HepG2 (cell line): Measurements from ENCODE around the gene SMCO1. TPM values are rescaled to one million over a fixed set of nuclear protein-coding genes. Genes with fewer than 3 reads are reported as not detected.

ENCODE experiments used
- ATAC-seq: fragments of 200-7000 bp; cut with Tn5 transposase; 3 replicates; pipeline ENCODE4 v1.9.1; 2020; ENCODE audit warnings: mild to moderate bottlenecking, moderate library complexity
- BruUV-seq: library from RNA; stranded (reverse); fragments of 400-500 nt; replicated peaks from 2 replicates; lab custom pipeline; 2021; lab: Mats Ljungman, UMichigan
- CTCF ChIA-PET: fragments of 300-600 bp; formaldehyde crosslinking; extraction: SDS; loops from one replicate; lab custom pipeline; 2021; ENCODE audit warnings: low total read pairs, inconsistent platforms, low intra/inter-chr PET ratio; lab: Yijun Ruan, JAX
- POLR2A ChIA-PET: fragments of 350-600 bp; sonication (Branson Sonifier 250); formaldehyde crosslinking; loops from one replicate; lab custom pipeline; 2020; ENCODE audit warnings: antibody characterized with exemption, inconsistent platforms; lab: Yijun Ruan, JAX
- DNase-seq: peaks from one replicate; pipeline ENCODE4 v3.0.0-alpha.2; 2015; ENCODE audit warnings: low spot score
- FAIRE-seq: peaks from 3 replicates; lab custom pipeline; 2011; peaks lifted over from hg19 to GRCh38; lab: Jason Lieb, UNC
- H2AFZ ChIP-seq: one replicate; pipeline ENCODE4 v1.6.1; 2011; ENCODE audit warnings: low read length, inconsistent platforms
- H3K27ac ChIP-seq: fragments of 300-600 bp; 3 replicates; pipeline ENCODE4 v1.8.0; 2011; ENCODE audit warnings: mixed run types, mild to moderate bottlenecking, mixed read lengths, low read length, inconsistent platforms; ENCODE audit not compliant: insufficient read depth; ENCODE audit errors: extremely low read length
- H3K27me3 ChIP-seq, 2 experiments: fragments of 200-600 bp in 1 of 2; 2 replicates in 1 of 2; 3 replicates in 1 of 2; pipeline versions ENCODE4 v1.6.0 to v1.8.0; 2011; ENCODE audit warnings: low read length in 2 of 2, mild to moderate bottlenecking in 2 of 2, moderate library complexity in 2 of 2, inconsistent platforms in 1 of 2; ENCODE audit not compliant: insufficient read depth in 2 of 2, control insufficient read depth in 1 of 2
- H3K36me3 ChIP-seq, 2 experiments: fragments of 200-600 bp in 1 of 2; replicated peaks in 1 of 2; 2 replicates in 1 of 2; 3 replicates in 1 of 2; pipeline versions ENCODE4 v1.5.1 to v1.8.0; 2011; ENCODE audit warnings: low read length in 2 of 2, inconsistent platforms in 1 of 2; ENCODE audit not compliant: insufficient read depth in 2 of 2, control insufficient read depth in 1 of 2
- H3K4me1 ChIP-seq: 2 replicates; pipeline ENCODE4 v1.5.1; 2012; ENCODE audit warnings: low read length, inconsistent platforms; ENCODE audit not compliant: insufficient read depth
- H3K4me2 ChIP-seq: 2 replicates; pipeline ENCODE4 v1.6.0; 2011; ENCODE audit warnings: low read depth, low read length, inconsistent platforms
- H3K4me3 ChIP-seq, 3 experiments: fragments of 200-600 bp in 1 of 3; sonication (generic), shearing (Covaris generic) in 1 of 3; replicated peaks in 1 of 3; 2 replicates each; pipeline ENCODE4 v1.5.1; 2011 to 2016; ENCODE audit warnings: low read length in 3 of 3, inconsistent platforms in 2 of 3, low read depth in 2 of 3, mild to moderate bottlenecking in 2 of 3, control low read depth in 1 of 3, mixed read lengths in 1 of 3; ENCODE audit not compliant: insufficient read depth in 1 of 3
- H3K79me2 ChIP-seq: one replicate; pipeline ENCODE4 v1.6.1; 2011; ENCODE audit warnings: low read length, inconsistent platforms; ENCODE audit not compliant: insufficient read depth
- H3K9ac ChIP-seq: 2 replicates; pipeline ENCODE4 v1.6.0; 2011; ENCODE audit warnings: mild to moderate bottlenecking, low read depth, low read length, inconsistent platforms; ENCODE audit not compliant: insufficient read depth
- H3K9me3 ChIP-seq: 2 replicates; pipeline ENCODE4 v1.5.1; 2012; ENCODE audit warnings: mild to moderate bottlenecking, low read length
- H4K20me1 ChIP-seq: 2 replicates; pipeline ENCODE4 v1.6.0; 2011; ENCODE audit warnings: inconsistent platforms, mild to moderate bottlenecking, low read length, moderate library complexity; ENCODE audit not compliant: insufficient read depth
- ARID3A ChIP-seq: IDR thresholded peaks from 2 replicates; pipeline ENCODE4 v1.6.1; 2012; ENCODE audit warnings: low read depth, low read length, improper control_type of control experiment
- FOXA3 ChIP-seq: IDR thresholded peaks from 2 replicates; pipeline ENCODE4 v1.6.1; 2016; ENCODE audit warnings: missing genetic modification reagents, missing compliant biosample characterization
- GATAD2A ChIP-seq: IDR thresholded peaks from 2 replicates; pipeline ENCODE4 v1.6.1; 2016
- PAXIP1 ChIP-seq: sonication (generic); formaldehyde crosslinking; conservative IDR thresholded peaks from 2 replicates; pipeline ENCODE4 v1.4.0; 2020; ENCODE audit warnings: mild to moderate bottlenecking, missing genetic modification reagents, moderate library complexity
- SRF ChIP-seq: IDR thresholded peaks from 2 replicates; pipeline ENCODE4 v1.6.1; 2011; ENCODE audit warnings: mild to moderate bottlenecking, low read depth, low read length, moderate library complexity
- ZNF160 ChIP-seq: sonication (generic); formaldehyde crosslinking; IDR thresholded peaks from 2 replicates; pipeline ENCODE4 v1.8.0; 2022; ENCODE audit warnings: mild to moderate bottlenecking, inconsistent platforms, missing genetic modification reagents
- ZSCAN29 ChIP-seq: sonication (generic); formaldehyde crosslinking; conservative IDR thresholded peaks from 2 replicates; pipeline ENCODE4 v1.4.0; 2020; ENCODE audit warnings: mild to moderate bottlenecking, missing genetic modification reagents
- WGBS: methylation state at CpG from one replicate; pipeline ENCODE4 v1.1.6; 2017; ENCODE audit warnings: low lambda C conversion rate; 5-methylcytosine and 5-hydroxymethylcytosine counted together
- in situ Hi-C: cut with HindIII; loops from 2 replicates; pipeline ENCODE4 v1.10.0; 2017; ENCODE audit warnings: low pct_unique_long_range_greater_than_20kb; ENCODE audit not compliant: extremely low pct_ligation_motif_present
- intact Hi-C: fragments of 100-400 bp; cut with micrococcal nuclease; formaldehyde crosslinking; loops from one replicate; pipeline ENCODE4 v1.10.0; 2022; ENCODE audit not compliant: unreplicated experiment
- polyA plus RNA-seq, 8 experiments: library from polyadenylated mRNA; depleted of rRNA in 3 of 8; stranded (reverse) in 7 of 8; unstranded in 1 of 8; fragments of >200 nt; fragmentation: Illumina TruSeq in 4 of 8; extraction: Trizol in 4 of 8; gene quantifications; 2 replicates each; pipeline versions ENCODE4 v1.2.1 to v1.2.3, GENCODE V29; 2011 to 2016; ENCODE audit warnings: low read depth in 4 of 8, missing spikeins in 1 of 8, mixed read lengths in 1 of 8; ENCODE audit not compliant: insufficient read depth in 1 of 8
- total RNA-seq, 5 experiments: library from RNA; depleted of rRNA; stranded (reverse); fragments of >200 nt; fragmentation: Illumina TruSeq; extraction: Trizol; gene quantifications; 2 replicates each; pipeline ENCODE4 v1.2.3, GENCODE V29; 2016; ENCODE audit warnings: low read depth in 1 of 5

Gene SMCO1
- total and polyA plus RNA-seq, 2 of the 13 experiments (the other 11 are each of a cell fraction or from before 2014, with no cell fraction given) = not detected

GRCh38 chr3:196546537-196546936 lies 31.4 kb upstream of the SMCO1 start:
- H3K4me1 ChIP-seq = peaks cover 13% of the 10 kb centered on the region
- no peak overlapping the region for H2AFZ ChIP-seq
- FAIRE-seq (no peak), DNase-seq (no peak), ATAC-seq (peak; percentile 82)
- no peak overlapping the region for H3K4me2 ChIP-seq
- no peaks in the 10 kb centered on the region for H4K20me1 ChIP-seq
- POLR2A ChIA-PET = no interaction called here
- TF ChIP-seq PAXIP1 (peak; percentile 33), SRF (no peak), GATAD2A (CRISPR knock-in tag) (0 out of 2 replicates have a peak, but pooled peaks have one; percentile 19), ARID3A (0 out of 2 replicates have a peak, but pooled peaks have one; percentile 29), FOXA3 (CRISPR knock-in tag) (peak; percentile 32; the same call in 1 of the 2 replicates), ZSCAN29 (CRISPR knock-in tag) (peak; percentile 90; the same call in 1 of the 2 replicates), ZNF160 (CRISPR knock-in tag) (no peak)
- CTCF ChIA-PET = no interaction called here
- H3K79me2 ChIP-seq = no peaks in the 10 kb centered on the region
- H3K4me3 ChIP-seq = no peak overlapping the region
- H3K27me3 ChIP-seq = 0 out of 5 replicates have a peak, but pooled peaks cover 0 to 2% of the 10 kb centered on the region in 2 experiments
- in situ Hi-C loops (no loop called here), intact Hi-C loops (no loop called here)
- no peak overlapping the region for H3K9ac ChIP-seq
- WGBS = 1% methylated on average over 5 of the region's 5 CpGs
- BruUV-seq = no TSS peak
- no peaks in the 10 kb centered on the region for H3K36me3 ChIP-seq
- peaks cover 19% of the 10 kb centered on the region for H3K9me3 ChIP-seq
- no peak overlapping the region for H3K27ac ChIP-seq
